HG03571 (cell line): ENCODE data around the gene AKR1E2.

Experiments used
- ATAC-seq: cut with Tn5 transposase; IDR thresholded peaks from one replicate; pipeline ENCODE4 v1.9.1; 2021; ENCODE audit not compliant: unreplicated experiment

The AKR1E2 gene

GRCh38 chr10:4889959-4890358, 64.0 kb downstream of the AKR1E2 start:
- ATAC-seq = no peak

- no peak for ATAC-seq
Observed at GRCh38 chr10:4892681-4893080, 66.7 kb downstream of the AKR1E2 start.

- ATAC-seq = no peak
Observed at GRCh38 chr10:4894335-4894734, 68.3 kb downstream of the AKR1E2 start.
